Transverse colon (tissue), 4 donors: ENCODE results near the gene SRPX2. TPM values are rescaled to one million over a fixed set of nuclear protein-coding genes. Genes with fewer than 3 reads are reported as not detected.
"Not testable (repeated sequence)": the region's sequence is repeated elsewhere in the genome, so short reads cannot be mapped to it uniquely, and the experiment has no call there.

Experiments
- DNase-seq: peaks from one replicate; pipeline ENCODE4 v3.0.0-alpha.2; 2019
- H3K27ac ChIP-seq, 4 donors: fragments of 200-600 bp; sonication (generic); 2 replicates each; pipeline ENCODE4 v1.5.1; 2016 to 2018; ENCODE audit warnings: inconsistent platforms in 4 of 4
- H3K27me3 ChIP-seq: fragments of 200-600 bp; sonication (generic); 2 replicates; pipeline ENCODE4 v1.5.1; 2017; ENCODE audit warnings: inconsistent platforms
- H3K36me3 ChIP-seq, 4 donors: fragments of 200-600 bp; sonication (generic); 2 replicates each; pipeline ENCODE4 v1.5.1; 2017 to 2019; ENCODE audit warnings: inconsistent platforms in 4 of 4
- H3K4me1 ChIP-seq, 4 donors: fragments of 200-600 bp; sonication (generic); 2 replicates each; pipeline ENCODE4 v1.5.1; 2017 to 2020; ENCODE audit warnings: inconsistent platforms in 4 of 4
- H3K4me3 ChIP-seq, 4 donors: fragments of 200-600 bp; sonication (generic); 1 replicate in 1 of 4; 2 replicates in 3 of 4; pipeline versions ENCODE4 v1.5.1 to v1.6.1; 2017 to 2019; ENCODE audit warnings: inconsistent platforms in 4 of 4
- H3K9me3 ChIP-seq, 2 donors: fragments of 200-600 bp; sonication (generic); 2 replicates each; pipeline ENCODE4 v1.5.1; 2017 to 2019; ENCODE audit warnings: inconsistent platforms in 2 of 2
- CTCF ChIP-seq, 5 experiments: fragments of 200-600 bp in 3 of 5; fragments of 450-650 bp in 2 of 5; sonication (generic) in 3 of 5; IDR thresholded peaks; 1 replicate in 2 of 5; 2 replicates in 3 of 5; pipeline ENCODE4 v1.5.1; 2016 to 2017; ENCODE audit warnings: antibody characterized with exemption in 5 of 5, inconsistent platforms in 3 of 5, mild to moderate bottlenecking in 2 of 5, moderate library complexity in 1 of 5
- EP300 ChIP-seq: sonication (generic); formaldehyde crosslinking; IDR thresholded peaks from one replicate; pipeline ENCODE4 v1.6.1; 2017; ENCODE audit warnings: antibody characterized with exemption, low read depth
- POLR2A ChIP-seq: fragments of 450-650 bp; IDR thresholded peaks from one replicate; pipeline ENCODE4 v1.6.1; 2016; ENCODE audit warnings: antibody characterized with exemption, mild to moderate bottlenecking, moderate library complexity
- POLR2AphosphoS5 ChIP-seq, 3 donors: sonication (generic); formaldehyde crosslinking; IDR thresholded peaks; one replicate each; pipeline ENCODE4 v1.6.1; 2016; ENCODE audit warnings: antibody characterized with exemption in 3 of 3
- WGBS, 2 donors: methylation state at CpG; one replicate each; pipeline ENCODE4 v1.1.5; 2018; ENCODE audit warnings: low coverage in 1 of 2; 5-methylcytosine and 5-hydroxymethylcytosine counted together
- in situ Hi-C, 4 donors: fragments of 200-750 bp; cut with MboI; loops; one replicate each; pipeline versions ENCODE4 v1.15.0 to v1.15.1; 2017; ENCODE audit warnings: low sequenced_read_pairs in 3 of 4, low pct_ligation_motif_present in 1 of 4, low pct_unique_long_range_greater_than_20kb in 1 of 4
- intact Hi-C: fragments of 100-400 bp; cut with DNase I; formaldehyde crosslinking; loops from one replicate; pipeline ENCODE4 v1.15.1; 2023; ENCODE audit warnings: low total_unique reads
- total RNA-seq, 4 donors: library from RNA; depleted of rRNA; stranded (reverse); fragments of >200 nt; gene quantifications; one replicate each; pipeline ENCODE4 v1.1.0, GENCODE V29; 2016

The SRPX2 gene
- total RNA-seq, 4 donors from 2014 or later = 9.3 to 72.2 (median 13.1) TPM

- Histone ChIP-seq H3K9me3 (no peaks in the 10 kb centered on the region), H3K27me3 (no peaks in the 10 kb centered on the region), H3K4me1 (no peaks in the 10 kb centered on the region), H3K27ac (no peak overlapping the region), H3K36me3 (no peaks in the 10 kb centered on the region), H3K4me3 (no peak overlapping the region)
- 49% methylated on average over 3 of the region's 3 CpGs; no CpG with 5 or more reads in 1 of the 2 donors for WGBS, 2 donors
- in situ Hi-C loops = no loop called here
- intact Hi-C loops = no loop called here
- TF ChIP-seq EP300 (no peak), POLR2AphosphoS5 (IDR thresholded peaks at IDR 0.05) (no peak), CTCF (IDR thresholded peaks at IDR 0.05) (no peak), POLR2A (no peak)
- no peak for DNase-seq
Observed at GRCh38 chrX:100710816-100711215, 66.8 kb downstream of the SRPX2 start.

- intact Hi-C loops = no loop called here
- no peaks in the 10 kb centered on the region for H3K36me3 ChIP-seq
- no peaks in the 10 kb centered on the region for H3K9me3 ChIP-seq
- no peak for DNase-seq
- 85 to 89% methylated on average over 3 to 8 of the region's 8 CpGs for WGBS, 2 donors
- H3K4me1 ChIP-seq = no peaks in the 10 kb centered on the region
- no peak for TF ChIP-seq POLR2A
- no peak for TF ChIP-seq EP300
- no peak overlapping the region for H3K27ac ChIP-seq
- in situ Hi-C loops = no loop called here
- no peaks in the 10 kb centered on the region for H3K27me3 ChIP-seq
- H3K4me3 ChIP-seq = no peak overlapping the region
Observed at GRCh38 chrX:100717363-100717762, 73.4 kb downstream of the SRPX2 start.

GRCh38 chrX:100719139-100719538 is 75.1 kb downstream of the SRPX2 start:
- TF ChIP-seq POLR2AphosphoS5 (IDR thresholded peaks at IDR 0.05) = no peak
- no peak for TF ChIP-seq EP300
- TF ChIP-seq POLR2A = no peak
- no peak for TF ChIP-seq CTCF (IDR thresholded peaks at IDR 0.05)
- WGBS, 2 donors = 63% methylated on average over 2 of the region's 2 CpGs; no CpG with 5 or more reads in 1 of the 2 donors

GRCh38 chrX:100720301-100720700 is 76.3 kb downstream of the SRPX2 start:
- DNase-seq = no peak
- no peaks in the 10 kb centered on the region for H3K9me3 ChIP-seq
- no peak overlapping the region for H3K27ac ChIP-seq
- no peaks in the 10 kb centered on the region for H3K36me3 ChIP-seq
- in situ Hi-C loops (no loop called here), intact Hi-C loops (no loop called here)
- H3K27me3 ChIP-seq = no peaks in the 10 kb centered on the region
- H3K4me3 ChIP-seq = no peak overlapping the region
- 75% methylated on average over 2 of the region's 2 CpGs; no CpG with 5 or more reads in 1 of the 2 donors for WGBS, 2 donors
- H3K4me1 ChIP-seq = no peaks in the 10 kb centered on the region
- TF ChIP-seq CTCF (IDR thresholded peaks at IDR 0.05) (no peak), POLR2A (no peak), EP300 (no peak)

More at GRCh38 chrX:100719139-100719538, 75.1 kb downstream of the SRPX2 start:
- Histone ChIP-seq H3K27me3 (no peaks in the 10 kb centered on the region), H3K4me3 (no peak overlapping the region), H3K36me3 (no peaks in the 10 kb centered on the region), H3K9me3 (no peaks in the 10 kb centered on the region), H3K27ac (no peak overlapping the region), H3K4me1 (no peaks in the 10 kb centered on the region)
- intact Hi-C loops (no loop called here), in situ Hi-C loops (no loop called here)
- no peak for DNase-seq

GRCh38 chrX:100721328-100721727 is 77.3 kb downstream of the SRPX2 start:
- DNase-seq = no peak

GRCh38 chrX:100724006-100724405 is 80.0 kb downstream of the SRPX2 start:
- H3K4me1 ChIP-seq, intact Hi-C loops, H3K4me3 ChIP-seq, in situ Hi-C loops, H3K9me3 ChIP-seq, H3K36me3 ChIP-seq, H3K27me3 ChIP-seq, H3K27ac ChIP-seq, DNase-seq: not testable (repeated sequence)
- no CpG with 5 or more reads among the region's 30 CpGs for WGBS, 2 donors

More at GRCh38 chrX:100721328-100721727, 77.3 kb downstream of the SRPX2 start:
- no peaks in the 10 kb centered on the region for H3K36me3 ChIP-seq
- H3K27me3 ChIP-seq = no peaks in the 10 kb centered on the region
- no peak overlapping the region for H3K4me3 ChIP-seq
- intact Hi-C loops (no loop called here), in situ Hi-C loops (no loop called here)
- TF ChIP-seq CTCF (IDR thresholded peaks at IDR 0.05) (no peak), POLR2AphosphoS5 (IDR thresholded peaks at IDR 0.05) (no peak), EP300 (no peak), POLR2A (no peak)
- no peaks in the 10 kb centered on the region for H3K9me3 ChIP-seq
- no peaks in the 10 kb centered on the region for H3K4me1 ChIP-seq
- peak overlapping the region in 2 of 4 donors; percentile 49 to 52 for H3K27ac ChIP-seq
